NCI-H2196 treated with DMSO at 0.1 percent for 48 hours (cell line): ENCODE results near the gene KCNJ16.

ENCODE experiments used
- DNase-seq: peaks from one replicate; lab custom pipeline; 2025; ENCODE audit not compliant: unreplicated experiment; lab: John Stamatoyannopoulos, UW

KCNJ16 gene

DNA sequence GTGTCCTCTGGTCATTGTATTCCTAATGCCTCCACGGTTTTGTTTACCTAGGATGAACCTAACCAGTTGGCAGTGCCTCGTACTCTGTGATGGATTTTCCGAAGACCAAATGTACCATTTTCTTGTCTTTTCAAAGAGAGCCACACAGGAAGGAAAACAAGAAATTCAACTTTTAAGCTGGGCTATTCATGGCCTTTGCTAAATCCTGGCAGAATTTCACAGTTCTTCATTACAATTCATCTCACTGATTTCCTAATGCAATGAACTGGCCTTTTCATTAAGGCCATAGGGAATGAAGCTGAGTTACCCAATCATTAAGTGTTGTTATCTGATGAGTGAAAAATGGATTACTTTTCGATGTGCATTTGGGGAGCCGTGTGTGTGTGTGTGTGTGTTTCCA lies 7.9 kb upstream of the KCNJ16 start:
- DNase-seq: no peak

DNA sequence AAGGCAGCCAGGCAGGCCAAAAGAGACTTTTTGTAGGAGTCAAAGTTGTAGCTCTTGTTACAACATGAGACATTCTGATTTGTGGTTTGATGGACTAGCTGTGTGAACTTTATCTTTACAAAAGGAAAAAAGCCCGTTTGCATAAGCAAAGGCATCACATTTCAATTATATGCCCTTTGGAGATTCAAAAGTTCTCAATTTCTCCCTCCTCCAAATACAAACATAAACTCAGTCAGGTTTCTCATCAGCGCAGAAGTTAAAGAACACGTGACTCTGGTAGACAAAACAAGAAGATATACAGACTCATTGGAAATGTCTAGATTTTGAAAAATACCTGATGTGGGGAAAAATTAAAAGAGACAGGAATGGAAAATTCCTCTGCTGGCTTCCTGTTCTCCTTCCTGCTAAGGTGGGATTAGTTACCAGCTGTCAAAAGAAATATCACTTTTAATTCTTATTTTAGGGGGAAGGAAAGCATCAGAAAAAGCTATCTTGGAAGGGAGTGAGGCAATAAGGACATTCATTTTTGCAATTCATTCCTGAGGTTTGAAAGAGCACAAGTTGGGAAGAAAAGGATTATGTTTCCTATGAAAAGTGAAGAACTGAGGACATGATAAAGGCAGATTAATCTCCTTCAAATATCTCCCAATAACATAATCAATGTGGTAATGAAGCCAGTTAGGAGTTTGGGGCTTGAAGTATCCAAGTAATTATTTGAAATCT lies 4.6 kb upstream of the KCNJ16 start:
- no peak for DNase-seq

DNA sequence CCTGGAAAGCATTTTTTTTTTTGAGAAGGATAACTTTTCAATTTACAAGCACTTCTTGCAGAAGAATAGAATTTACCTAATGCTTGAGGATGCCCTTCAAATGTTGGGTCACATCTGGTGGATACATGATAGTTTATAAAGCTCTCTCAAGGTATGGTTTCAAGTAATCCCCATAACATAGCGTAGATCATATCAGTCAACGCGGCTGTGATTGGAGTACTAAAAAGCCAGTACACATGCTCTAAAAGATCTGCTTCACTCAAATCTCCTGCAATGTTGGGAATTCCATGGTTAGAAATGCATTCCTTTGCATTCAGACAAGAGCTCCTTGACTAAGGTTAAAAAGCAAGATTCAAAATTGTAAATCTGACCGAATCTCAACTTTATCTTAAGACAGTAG lies 3.9 kb upstream of the KCNJ16 start:
- DNase-seq: no peak

DNA sequence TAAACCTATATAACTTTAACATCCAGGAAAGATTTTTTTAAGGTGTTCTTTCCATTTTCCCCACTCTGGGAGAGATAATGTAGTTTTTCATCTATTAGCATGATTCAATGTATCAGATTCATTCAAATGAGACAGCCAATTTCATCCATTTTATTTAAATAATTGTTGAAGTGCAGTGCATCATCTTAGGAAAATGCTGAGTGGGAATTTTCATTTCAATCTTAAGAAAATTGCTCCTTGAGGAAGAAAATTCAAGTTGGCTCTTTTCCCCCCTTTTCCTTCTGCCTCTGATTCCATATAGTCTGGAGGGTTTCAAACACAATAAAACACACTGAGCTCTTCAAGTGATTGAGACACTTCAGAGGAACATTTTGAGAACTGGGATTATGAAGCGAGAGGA lies 3.4 kb upstream of the KCNJ16 start:
- no peak for DNase-seq

GRCh38 chr17:70072546-70073309 lies 2.3 kb upstream of the KCNJ16 start:
- no peak for DNase-seq

GRCh38 chr17:70073310-70073709 lies 1.7 kb upstream of the KCNJ16 start:
- DNase-seq: no peak

GRCh38 chr17:70073799-70074198 lies 1.2 kb upstream of the KCNJ16 start:
- DNase-seq: no peak

DNA sequence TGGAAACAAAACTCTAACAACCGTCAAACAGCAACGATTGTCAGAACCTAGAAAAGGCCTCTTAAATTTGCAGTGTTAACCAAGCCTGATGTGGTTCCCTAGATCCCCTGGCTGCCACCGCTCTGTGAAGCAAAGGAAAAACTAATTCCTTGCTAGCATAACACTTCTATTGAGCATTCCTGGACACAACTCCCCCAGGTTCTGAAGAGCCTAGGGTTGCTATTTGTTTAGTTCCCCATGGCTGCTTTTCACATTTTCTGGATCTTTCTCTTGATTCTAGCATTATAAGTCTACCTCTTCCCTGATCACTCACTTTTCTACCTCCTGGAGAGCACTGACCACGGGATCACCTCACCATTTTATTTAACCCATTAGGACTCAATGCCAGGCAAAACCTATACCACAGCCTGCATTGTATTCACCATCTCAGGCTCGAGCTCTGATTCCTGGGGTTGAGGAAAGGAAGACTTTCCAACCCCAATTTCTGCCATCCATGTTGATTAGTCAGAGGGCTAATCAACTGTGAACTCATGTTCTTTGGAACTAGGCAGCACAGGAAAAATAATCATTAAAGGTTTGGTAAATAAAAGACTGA lies 692 bp upstream of the KCNJ16 start:
- DNase-seq: no peak

DNA sequence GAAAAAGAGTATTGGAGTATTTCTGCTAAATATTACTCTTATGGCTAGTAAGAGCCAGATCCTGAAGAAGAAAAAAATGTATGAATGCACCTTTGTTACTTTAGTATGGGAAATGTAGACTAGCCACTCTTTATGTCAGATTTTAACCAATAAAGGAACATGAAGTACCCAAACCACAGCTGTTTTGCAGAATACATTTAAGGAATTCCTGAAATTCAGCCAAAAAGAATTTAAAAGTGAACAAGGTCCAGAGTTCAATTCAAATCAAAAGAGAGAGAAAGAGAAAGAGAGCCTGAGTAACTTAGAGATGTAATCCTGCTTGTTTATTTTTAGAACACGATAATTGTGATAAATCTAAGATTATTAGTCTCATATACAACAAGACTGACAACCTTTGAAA lies 1.2 kb downstream of the KCNJ16 start:
- no peak for DNase-seq

GRCh38 chr17:70076831-70077230 lies 1.8 kb downstream of the KCNJ16 start:
- no peak for DNase-seq

DNA sequence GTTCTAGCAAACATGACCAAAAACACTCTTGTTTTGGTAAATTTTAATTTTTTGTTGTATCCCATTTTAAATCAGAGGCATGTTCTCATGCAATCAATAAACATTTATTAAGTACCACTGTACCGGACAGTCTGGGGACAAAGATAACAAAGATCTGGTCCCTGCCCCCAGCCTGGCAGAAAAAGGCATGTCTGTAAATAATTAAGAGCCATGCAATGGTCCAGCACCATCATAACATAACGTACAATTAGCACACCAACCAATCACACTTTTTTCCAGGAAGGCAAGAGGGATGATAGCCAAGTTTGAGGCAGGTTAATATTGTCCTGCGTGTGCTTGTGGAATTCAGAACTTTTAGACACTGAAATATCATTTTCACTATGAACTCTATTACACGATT lies 3.5 kb downstream of the KCNJ16 start:
- no peak for DNase-seq

- DNase-seq: no peak
Measured at GRCh38 chr17:70078994-70079531, 4.0 kb downstream of the KCNJ16 start.

- no peak for DNase-seq
Measured at GRCh38 chr17:70080541-70081347, 5.7 kb downstream of the KCNJ16 start.

DNA sequence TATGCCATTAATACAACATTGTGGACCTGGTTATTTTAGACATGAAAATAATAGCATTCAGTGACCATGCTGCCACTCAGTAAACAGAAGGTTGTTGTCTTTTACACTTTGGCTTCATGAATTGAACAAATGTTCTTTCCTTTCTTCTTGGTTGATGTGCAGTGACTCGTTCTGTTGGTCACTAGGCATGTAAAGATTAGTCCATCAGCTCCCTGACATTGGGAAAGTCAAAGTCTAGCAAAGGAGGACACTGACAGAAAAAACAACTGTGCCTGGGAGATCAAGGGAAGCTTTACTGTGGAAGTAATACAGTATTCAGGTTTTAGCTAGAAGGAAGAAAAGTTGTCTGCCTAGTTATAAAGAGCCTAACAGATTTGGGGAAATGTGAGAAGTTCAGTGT lies 6.9 kb downstream of the KCNJ16 start:
- DNase-seq: no peak

DNA sequence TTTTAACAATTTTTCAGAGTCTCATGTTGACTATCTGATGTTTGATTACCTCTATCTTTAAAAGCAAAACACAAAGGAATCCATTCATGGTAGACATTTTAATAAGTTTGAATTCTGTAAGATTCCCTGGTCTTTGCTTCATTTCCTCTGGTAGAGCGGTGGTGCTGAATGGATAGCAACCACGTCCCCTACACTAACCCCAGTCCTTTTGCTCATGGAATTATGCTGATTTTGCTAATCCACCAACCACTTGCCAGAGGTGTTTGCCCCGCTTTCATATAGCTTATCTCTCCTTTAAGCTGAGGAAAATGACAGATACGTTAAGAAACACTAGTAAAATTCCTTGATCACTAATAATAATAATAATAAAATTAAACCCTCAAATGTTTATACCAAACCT lies 9.5 kb downstream of the KCNJ16 start:
- no peak for DNase-seq

- no peak for DNase-seq
Measured at GRCh38 chr17:70086516-70086915, 11.5 kb downstream of the KCNJ16 start.

- no peak for DNase-seq
Measured at GRCh38 chr17:70089513-70090148, 14.6 kb downstream of the KCNJ16 start.

DNA sequence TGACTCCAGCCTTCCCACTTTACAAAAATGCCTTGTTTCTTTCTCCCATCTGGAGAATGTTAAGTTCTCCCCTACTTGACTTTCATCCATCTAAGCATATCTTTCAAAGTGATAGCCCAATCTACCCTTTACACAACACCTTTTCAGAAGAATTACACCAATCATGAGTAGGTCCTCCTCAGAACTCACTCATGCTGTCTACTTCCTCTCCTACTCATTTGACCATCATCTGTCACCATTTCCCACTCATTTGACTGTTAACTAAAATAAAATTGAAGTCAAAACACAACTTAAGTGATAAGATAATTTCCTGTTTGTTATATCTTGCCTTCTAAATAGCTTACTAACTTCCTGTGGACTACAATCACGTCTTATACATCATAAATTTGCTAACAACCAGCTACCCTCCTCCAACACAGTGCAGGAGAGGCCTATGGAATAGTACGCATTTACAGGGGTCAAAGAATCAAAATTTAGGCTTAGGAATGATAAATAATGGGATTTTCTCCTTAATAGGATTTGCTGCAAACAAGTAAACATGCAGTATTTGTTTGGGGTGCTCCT lies 16.1 kb downstream of the KCNJ16 start:
- no peak for DNase-seq

DNA sequence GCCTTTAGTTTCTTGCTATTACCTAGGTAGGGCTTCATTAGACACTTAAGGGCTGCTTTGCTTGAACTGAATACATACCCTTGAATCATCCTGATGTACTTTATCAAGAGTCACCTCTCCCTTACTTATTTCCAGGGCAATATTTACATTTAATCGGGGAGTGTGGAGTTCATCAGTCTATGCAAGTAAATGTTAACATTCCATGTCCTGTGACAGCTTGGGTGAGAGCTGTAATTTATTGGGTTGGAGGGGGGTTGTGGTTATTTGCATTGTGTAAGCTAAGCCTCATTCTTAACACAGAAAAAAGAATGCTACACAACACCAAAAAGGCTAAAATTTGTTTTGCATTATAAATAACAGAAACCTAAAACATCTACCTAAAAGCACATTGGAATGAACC lies 16.7 kb downstream of the KCNJ16 start:
- DNase-seq: no peak

- no peak for DNase-seq
Measured at GRCh38 chr17:70093163-70093562, 18.1 kb downstream of the KCNJ16 start.
